Subcutaneous abdominal adipose tissue (tissue), 5 donors: ENCODE data around the gene ZNF181.
"Not testable (repeated sequence)": the region's sequence is repeated elsewhere in the genome, so short reads cannot be mapped to it uniquely, and the experiment has no call there.

Experiments
- H3K27ac ChIP-seq: one replicate; pipeline ENCODE4 v1.7.0; 2013; ENCODE audit warnings: low read depth, mild to moderate bottlenecking, inconsistent platforms, low read length, moderate library complexity
- H3K27me3 ChIP-seq, 5 donors: one replicate each; pipeline ENCODE4 v1.7.0; 2013; ENCODE audit warnings: low read length in 5 of 5, inconsistent platforms in 1 of 5; ENCODE audit not compliant: control insufficient read depth in 5 of 5, insufficient read depth in 4 of 5
- H3K36me3 ChIP-seq, 5 donors: one replicate each; pipeline ENCODE4 v1.7.0; 2013; ENCODE audit warnings: low read length in 5 of 5; ENCODE audit not compliant: control insufficient read depth in 5 of 5, insufficient read depth in 5 of 5
- H3K4me1 ChIP-seq, 5 donors: one replicate each; pipeline ENCODE4 v1.7.0; 2013; ENCODE audit warnings: low read length in 5 of 5, mild to moderate bottlenecking in 3 of 5, moderate library complexity in 1 of 5; ENCODE audit not compliant: control insufficient read depth in 5 of 5, insufficient read depth in 5 of 5
- H3K4me3 ChIP-seq, 5 donors: one replicate each; pipeline ENCODE4 v1.7.0; 2013; ENCODE audit warnings: low read length in 5 of 5, low read depth in 1 of 5
- H3K9ac ChIP-seq, 5 donors: one replicate each; pipeline ENCODE4 v1.7.0; 2013; ENCODE audit warnings: low read length in 5 of 5, mild to moderate bottlenecking in 4 of 5, moderate library complexity in 3 of 5
- H3K9me3 ChIP-seq, 5 donors: one replicate each; pipeline ENCODE4 v1.7.0; 2013; ENCODE audit warnings: low read length in 5 of 5; ENCODE audit not compliant: control insufficient read depth in 5 of 5
- donor health status: healthy.
- donor health status: healthy.
- donor health status: healthy.
- donor health status: healthy.
- donor health status: healthy.

ZNF181 gene

DNA sequence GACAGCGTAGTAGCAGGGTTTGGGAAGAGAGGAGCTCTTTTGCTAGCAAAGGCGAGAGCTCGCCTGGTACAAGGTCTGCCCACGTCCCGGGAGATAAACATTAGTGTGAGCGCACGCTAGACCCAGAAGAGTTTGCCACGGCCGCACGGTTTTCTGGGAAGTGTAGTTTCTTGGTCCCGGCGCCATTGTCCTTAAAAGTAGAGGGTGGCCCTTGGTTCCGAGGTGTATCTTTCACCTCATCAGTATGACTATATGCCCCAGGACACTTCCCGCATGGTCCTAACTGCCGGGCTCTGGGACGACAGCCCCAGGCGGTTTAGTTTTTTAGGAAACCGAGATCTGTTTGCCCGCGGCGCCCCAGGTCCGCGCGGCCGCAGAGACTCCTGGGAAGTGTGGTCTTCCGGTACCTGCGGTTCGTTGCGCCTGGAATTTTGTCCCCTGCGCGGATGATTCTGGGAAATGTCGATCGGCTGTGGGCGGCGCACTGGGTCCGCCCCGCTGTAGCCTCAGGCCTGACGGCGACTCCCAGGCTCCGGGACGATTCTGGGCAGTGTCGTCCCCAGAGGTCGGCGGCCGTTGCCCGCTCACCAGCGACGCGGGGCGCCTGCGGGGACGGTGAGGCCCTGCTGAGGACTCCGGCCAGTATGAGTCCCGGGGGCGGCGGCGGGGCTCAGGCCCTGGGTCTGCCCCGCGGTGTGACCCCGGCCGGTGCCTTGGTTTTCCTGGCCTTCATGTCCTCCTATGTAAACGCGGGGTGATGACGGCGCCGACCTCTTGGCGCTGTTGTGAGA is at the start of gene ZNF181:
TSS of gene ZNF181 (plus strand) at position 498 of the 791 bp plus-strand sequence. CDS start 795 bp downstream, outside the sequence.
- peaks cover 0 to 13% (median 11%) of the 10 kb centered on the region in 5 donors for H3K9me3 ChIP-seq
- no peaks in the 10 kb centered on the region for H3K27me3 ChIP-seq

DNA sequence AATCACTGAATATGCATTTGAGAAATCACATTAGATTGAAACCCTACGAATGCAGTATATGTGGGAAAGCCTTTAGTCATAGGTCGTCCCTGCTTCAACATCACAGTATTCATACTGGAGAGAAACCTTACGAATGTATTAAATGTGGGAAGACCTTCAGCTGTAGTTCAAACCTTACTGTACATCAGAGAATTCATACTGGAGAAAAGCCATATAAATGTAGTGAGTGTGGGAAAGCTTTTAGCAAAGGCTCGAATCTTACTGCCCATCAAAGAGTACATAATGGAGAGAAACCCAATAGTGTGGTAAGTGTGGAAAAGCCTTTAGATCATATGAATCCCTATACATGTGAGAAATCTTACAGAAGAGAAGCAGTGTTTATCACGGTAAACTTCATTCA is 48.8 kb upstream of the ZNF181 start:
- not testable (repeated sequence) for H3K27ac ChIP-seq, H3K4me1 ChIP-seq, H3K4me3 ChIP-seq, H3K9ac ChIP-seq, H3K27me3 ChIP-seq
- Histone ChIP-seq H3K9me3 (peaks cover 26 to 63% (median 51%) of the 10 kb centered on the region in 5 donors), H3K36me3 (peaks cover 35 to 44% (median 41%) of the 10 kb centered on the region in 5 donors)

More for the DNA sequence above, at the start of gene ZNF181:
- Histone ChIP-seq H3K27ac (peak within 1 kb of the TSS; percentile 98), H3K4me3 (peak within 1 kb of the TSS; percentile 71 to 97 (median 85)), H3K9ac (peak within 1 kb of the TSS; percentile 84 to 98 (median 93)), H3K36me3 (peaks cover 16 to 25% (median 20%) of the 10 kb centered on the region in 5 donors), H3K4me1 (peaks cover 7 to 33% (median 26%) of the 10 kb centered on the region in 5 donors)

DNA sequence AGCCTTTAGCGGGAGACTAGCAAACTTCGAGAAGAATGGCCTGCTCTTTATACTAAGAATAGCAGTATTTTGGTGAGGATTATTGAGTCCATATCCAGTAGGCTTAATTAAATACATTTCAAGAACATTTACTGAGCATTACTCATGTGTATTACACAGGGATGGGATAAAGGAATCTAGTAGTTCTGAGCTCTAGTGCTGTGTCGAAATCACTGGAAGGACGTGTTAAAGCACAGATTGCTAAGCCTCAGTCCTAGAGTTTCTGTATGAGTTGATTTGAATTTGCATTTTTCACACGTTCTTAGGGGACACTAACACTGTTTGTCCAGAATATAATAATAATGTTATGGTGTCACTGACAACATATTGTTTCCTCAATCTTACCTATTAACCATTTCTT is 47.6 kb upstream of the ZNF181 start:
- Histone ChIP-seq H3K4me3 (no peak overlapping the region), H3K4me1 (no peaks in the 10 kb centered on the region), H3K27ac (no peak overlapping the region), H3K9ac (no peak overlapping the region), H3K9me3 (peaks cover 23 to 62% (median 48%) of the 10 kb centered on the region in 5 donors), H3K27me3 (no peaks in the 10 kb centered on the region), H3K36me3 (peaks cover 25 to 34% (median 32%) of the 10 kb centered on the region in 5 donors)

DNA sequence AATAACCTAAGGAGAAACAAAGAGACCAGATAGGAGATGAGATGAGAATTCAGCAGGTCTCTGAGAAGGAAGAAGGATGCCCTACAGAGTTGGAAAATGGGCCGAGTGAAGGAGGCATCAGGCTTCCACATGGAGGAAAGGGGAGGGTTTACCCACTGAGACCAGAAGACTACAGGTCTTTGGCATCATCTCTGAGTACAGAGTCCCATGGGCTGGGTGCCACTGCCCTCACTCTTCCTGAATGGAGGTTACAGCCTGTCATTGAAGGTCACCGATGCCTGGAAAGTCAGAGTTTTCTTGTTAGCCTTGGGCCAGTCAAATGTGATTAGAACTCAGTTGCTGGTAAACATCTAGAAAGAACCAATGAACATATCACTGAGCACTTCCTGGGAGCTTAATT is 46.7 kb upstream of the ZNF181 start:
- H3K9me3 ChIP-seq, result peaks cover 17 to 57% (median 41%) of the 10 kb centered on the region in 5 donors
- H3K27ac ChIP-seq, result no peak overlapping the region
- no peak overlapping the region for H3K9ac ChIP-seq
- H3K4me3 ChIP-seq, result peak overlapping the region in 1 of 5 donors; percentile 4
- peaks cover 16 to 27% (median 25%) of the 10 kb centered on the region in 5 donors for H3K36me3 ChIP-seq
- no peaks in the 10 kb centered on the region for H3K4me1 ChIP-seq
- no peaks in the 10 kb centered on the region for H3K27me3 ChIP-seq

DNA sequence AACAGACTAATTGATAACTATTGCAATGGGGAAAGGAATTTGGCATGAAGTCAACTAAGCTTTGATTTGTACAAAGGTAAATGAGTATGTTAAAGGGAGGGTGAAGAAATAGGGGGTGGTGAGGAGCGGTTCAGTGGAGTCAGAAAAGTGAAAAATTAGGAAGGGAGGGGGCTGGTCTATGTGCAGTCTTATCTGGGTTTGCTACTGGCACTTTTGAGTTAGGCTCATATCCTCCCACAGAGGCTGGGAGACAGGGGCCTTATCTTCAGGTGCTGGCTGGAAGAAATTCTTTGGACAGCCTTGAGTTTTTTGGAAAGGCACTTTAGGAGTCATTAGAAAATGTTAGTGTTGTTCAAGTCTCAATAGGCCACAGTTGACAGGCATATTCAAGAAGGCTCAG is 45.5 kb upstream of the ZNF181 start:
- Histone ChIP-seq H3K4me1 (no peaks in the 10 kb centered on the region), H3K27ac (no peak overlapping the region), H3K36me3 (peaks cover 3 to 15% (median 13%) of the 10 kb centered on the region in 5 donors), H3K27me3 (no peaks in the 10 kb centered on the region), H3K9me3 (peaks cover 15 to 46% (median 40%) of the 10 kb centered on the region in 5 donors), H3K4me3 (no peak overlapping the region), H3K9ac (no peak overlapping the region)

DNA sequence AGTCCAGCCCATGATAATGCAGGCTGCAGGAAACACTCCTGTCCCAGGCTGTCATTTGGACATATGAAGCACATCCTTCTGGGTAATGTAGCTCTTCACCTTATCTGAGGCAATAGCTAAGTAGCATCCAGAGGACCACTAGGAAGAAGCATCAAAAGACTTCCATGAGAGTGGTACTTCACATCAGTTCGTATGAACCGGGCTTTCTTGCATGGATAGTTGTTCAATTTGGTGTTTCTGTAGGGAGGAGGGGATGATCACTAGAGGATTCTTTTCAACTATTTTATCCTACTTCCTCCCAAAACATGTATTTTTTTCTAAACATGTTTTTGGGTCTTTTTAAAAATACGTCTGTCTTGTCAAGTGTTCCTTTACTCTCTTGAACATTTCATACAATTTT is 43.7 kb upstream of the ZNF181 start:
- peaks cover 8 to 33% (median 26%) of the 10 kb centered on the region in 5 donors for H3K9me3 ChIP-seq
- H3K4me1 ChIP-seq, result no peaks in the 10 kb centered on the region

DNA sequence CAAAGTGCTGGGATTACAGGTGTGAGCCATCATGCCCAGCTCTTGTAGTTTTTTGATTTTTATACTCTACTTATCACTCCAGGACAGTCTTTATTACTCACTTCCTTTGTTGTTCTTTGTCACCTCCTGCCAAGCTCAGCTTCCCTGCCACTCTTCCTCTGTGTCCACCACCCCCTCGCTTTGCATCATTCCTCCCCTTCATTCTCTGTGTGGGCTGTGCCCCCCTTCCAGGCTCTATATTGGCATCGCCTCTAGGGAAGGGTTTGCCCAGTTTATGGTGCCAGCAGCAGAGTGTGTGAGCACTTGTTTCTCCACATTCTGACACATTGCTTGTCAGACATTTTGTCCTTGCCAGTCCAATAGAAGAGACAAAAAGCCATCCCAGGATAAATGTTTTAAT is 41.5 kb upstream of the ZNF181 start:
- H3K27me3 ChIP-seq, result peaks cover 0 to 2% (median 0%) of the 10 kb centered on the region in 5 donors
- no peaks in the 10 kb centered on the region for H3K36me3 ChIP-seq
- H3K4me3 ChIP-seq, result no peak overlapping the region
- H3K9ac ChIP-seq, result no peak overlapping the region
- no peak overlapping the region for H3K27ac ChIP-seq
- no peaks in the 10 kb centered on the region for H3K4me1 ChIP-seq
- H3K9me3 ChIP-seq, result peaks cover 2 to 14% (median 5%) of the 10 kb centered on the region in 5 donors

More for the DNA sequence above, 43.7 kb upstream of the ZNF181 start:
- Histone ChIP-seq H3K9ac (no peak overlapping the region), H3K4me3 (no peak overlapping the region), H3K36me3 (no peaks in the 10 kb centered on the region), H3K27ac (no peak overlapping the region), H3K27me3 (no peaks in the 10 kb centered on the region)

DNA sequence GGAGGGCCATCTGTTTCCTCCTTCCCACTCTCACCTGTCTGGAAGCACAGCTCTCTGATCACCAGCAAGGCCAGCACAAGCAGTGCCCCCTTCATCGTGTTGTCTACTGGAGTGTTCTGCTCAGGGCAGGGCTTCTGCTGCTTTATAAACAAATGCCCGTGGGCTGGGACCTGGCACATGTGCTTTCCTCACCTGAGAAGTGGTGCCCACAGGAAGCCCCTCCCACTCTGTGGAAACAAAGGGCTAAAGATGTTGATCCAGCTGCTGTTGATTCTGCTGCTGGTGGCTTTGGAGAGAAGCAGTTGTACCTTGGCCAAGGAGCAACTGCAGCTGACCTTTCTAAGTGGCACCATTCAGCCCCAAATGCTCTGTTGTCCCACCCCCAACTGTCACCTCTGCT is 26.4 kb upstream of the ZNF181 start:
- H3K4me1 ChIP-seq, result no peaks in the 10 kb centered on the region
- no peak overlapping the region for H3K9ac ChIP-seq

DNA sequence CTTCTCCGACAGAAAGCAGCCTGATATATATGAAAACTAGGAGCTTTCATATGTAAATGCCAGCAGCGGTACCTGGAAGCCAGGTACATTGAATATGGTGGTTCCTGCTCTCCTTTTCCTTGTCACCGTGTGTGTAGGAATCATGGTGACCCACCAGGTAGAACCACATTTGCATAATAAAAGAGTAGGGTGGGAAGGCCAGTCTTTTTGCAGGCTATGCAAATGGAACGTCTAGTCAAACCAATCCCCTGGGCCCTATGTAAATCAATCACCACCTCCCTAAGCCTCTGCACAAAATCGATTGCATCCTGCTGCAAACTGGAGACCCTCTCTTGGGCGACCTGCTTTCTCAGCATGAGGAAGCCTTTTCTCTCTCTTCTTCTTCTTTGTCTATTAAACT is 22.2 kb upstream of the ZNF181 start:
- H3K9ac ChIP-seq, result no peak overlapping the region
- H3K27ac ChIP-seq, result no peak overlapping the region
- H3K27me3 ChIP-seq, result no peaks in the 10 kb centered on the region
- H3K4me1 ChIP-seq, result no peaks in the 10 kb centered on the region
- H3K4me3 ChIP-seq, result no peak overlapping the region
- no peaks in the 10 kb centered on the region for H3K36me3 ChIP-seq
- H3K9me3 ChIP-seq, result peaks cover 0 to 10% (median 0%) of the 10 kb centered on the region in 5 donors

More for the DNA sequence above, 26.4 kb upstream of the ZNF181 start:
- peaks cover 0 to 4% (median 0%) of the 10 kb centered on the region in 5 donors for H3K9me3 ChIP-seq
- no peak overlapping the region for H3K4me3 ChIP-seq
- no peak overlapping the region for H3K27ac ChIP-seq
- no peaks in the 10 kb centered on the region for H3K36me3 ChIP-seq
- H3K27me3 ChIP-seq, result no peaks in the 10 kb centered on the region
